RKO (cell line): ENCODE results near the gene DUS3L.
A peak's percentile ranks its signal among the peaks of the same experiment; 100 is the strongest.

Source experiments
- DNase-seq: peaks from one replicate; pipeline ENCODE4 v3.0.0-alpha.2; 2016; ENCODE audit warnings: low spot score

DUS3L gene, protein sequence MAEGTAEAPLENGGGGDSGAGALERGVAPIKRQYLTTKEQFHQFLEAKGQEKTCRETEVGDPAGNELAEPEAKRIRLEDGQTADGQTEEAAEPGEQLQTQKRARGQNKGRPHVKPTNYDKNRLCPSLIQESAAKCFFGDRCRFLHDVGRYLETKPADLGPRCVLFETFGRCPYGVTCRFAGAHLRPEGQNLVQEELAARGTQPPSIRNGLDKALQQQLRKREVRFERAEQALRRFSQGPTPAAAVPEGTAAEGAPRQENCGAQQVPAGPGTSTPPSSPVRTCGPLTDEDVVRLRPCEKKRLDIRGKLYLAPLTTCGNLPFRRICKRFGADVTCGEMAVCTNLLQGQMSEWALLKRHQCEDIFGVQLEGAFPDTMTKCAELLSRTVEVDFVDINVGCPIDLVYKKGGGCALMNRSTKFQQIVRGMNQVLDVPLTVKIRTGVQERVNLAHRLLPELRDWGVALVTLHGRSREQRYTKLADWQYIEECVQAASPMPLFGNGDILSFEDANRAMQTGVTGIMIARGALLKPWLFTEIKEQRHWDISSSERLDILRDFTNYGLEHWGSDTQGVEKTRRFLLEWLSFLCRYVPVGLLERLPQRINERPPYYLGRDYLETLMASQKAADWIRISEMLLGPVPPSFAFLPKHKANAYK

GRCh38 chr19:5790559-5791520 is at the start of gene DUS3L:
Gene DUS3L (minus strand): TSS chr19:5791163. CDS start chr19:5791141, 22 bp downstream.
- DNase-seq, result peak; percentile 98

DNA sequence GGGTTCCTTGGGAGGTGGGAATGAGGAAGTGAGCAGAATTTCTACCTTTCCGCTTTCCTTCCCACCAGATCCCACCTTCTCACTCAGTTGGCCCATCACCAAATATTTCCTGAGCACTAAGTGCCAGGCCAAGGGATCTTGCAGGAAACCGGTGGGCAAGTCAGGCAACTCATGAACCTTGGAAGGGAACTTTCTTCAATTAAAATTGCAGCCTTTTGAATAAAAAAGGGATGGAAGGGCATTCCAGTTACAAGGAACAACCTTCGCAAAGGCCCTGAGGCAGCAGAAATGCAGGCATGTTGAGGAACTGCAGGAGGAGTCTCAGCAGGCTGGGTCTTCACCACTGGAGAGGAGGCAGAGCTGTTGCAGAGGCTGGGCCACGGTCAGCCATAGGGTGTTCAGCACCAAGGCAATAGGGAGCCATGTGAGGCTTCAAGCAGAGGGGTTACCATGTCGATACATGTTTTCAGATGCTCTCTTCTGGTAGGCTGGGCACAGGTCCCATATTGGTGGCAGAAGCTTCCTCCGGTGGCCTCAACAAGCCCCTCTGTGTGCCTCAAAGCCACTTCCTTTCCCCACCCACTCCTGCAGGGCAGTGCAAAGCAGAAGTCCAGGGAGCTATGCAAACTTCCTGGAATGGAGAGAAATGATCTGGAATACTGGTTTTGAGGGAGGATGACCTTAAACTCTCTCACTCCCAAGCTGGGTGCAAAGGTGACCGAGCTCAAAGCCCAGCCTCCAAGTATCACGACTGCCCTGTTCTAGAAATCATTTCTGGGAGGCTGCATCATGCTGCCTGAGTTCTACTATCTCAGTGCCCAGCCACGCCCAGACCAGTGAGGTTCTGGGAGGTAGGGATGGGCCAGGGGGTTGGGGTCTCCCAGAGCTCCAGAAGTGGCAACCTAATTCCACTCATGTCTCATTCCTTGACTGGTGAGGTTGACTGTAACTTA is 48.4 kb upstream of the DUS3L start, which contains the start of gene FUT6:
TSS of gene FUT6 (minus strand) at position 638 of the 953 bp plus-strand sequence. CDS start 7,135 bp downstream, outside the sequence.
- no peak for DNase-seq

- DNase-seq, result no peak
Measured at GRCh38 chr19:5838353-5839064, 47.5 kb upstream of the DUS3L start.

DNA sequence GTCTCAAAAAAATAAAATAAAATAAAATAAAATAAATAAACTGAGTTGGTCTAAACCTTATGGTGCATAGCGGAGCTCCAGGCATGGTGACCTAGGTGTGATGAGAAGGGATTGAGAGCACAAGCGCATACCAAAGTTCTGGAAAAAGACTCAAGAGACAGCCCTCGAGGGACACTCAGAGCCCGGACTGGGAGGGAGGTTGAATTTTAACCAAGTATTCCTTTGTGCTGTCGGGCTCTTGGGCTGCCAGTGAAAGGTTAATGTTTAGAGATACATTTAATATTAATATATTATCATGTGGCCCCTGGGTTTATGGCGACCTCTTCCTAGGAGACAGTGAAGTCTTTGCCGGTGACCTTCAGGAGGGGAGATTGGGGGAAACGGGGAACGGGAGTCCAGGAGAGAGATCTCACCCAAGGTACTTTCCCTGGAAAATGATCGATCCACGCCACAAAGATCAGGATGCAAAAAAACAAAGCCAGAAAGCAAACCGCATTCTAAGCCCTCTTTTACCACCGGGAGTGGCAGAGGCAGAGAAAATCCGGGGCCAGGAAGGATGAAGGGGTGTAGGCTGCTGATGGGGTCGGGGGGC is 46.9 kb upstream of the DUS3L start:
- DNase-seq, result no peak

GRCh38 chr19:5832527-5833216 is 41.7 kb upstream of the DUS3L start:
- no peak for DNase-seq

DNA sequence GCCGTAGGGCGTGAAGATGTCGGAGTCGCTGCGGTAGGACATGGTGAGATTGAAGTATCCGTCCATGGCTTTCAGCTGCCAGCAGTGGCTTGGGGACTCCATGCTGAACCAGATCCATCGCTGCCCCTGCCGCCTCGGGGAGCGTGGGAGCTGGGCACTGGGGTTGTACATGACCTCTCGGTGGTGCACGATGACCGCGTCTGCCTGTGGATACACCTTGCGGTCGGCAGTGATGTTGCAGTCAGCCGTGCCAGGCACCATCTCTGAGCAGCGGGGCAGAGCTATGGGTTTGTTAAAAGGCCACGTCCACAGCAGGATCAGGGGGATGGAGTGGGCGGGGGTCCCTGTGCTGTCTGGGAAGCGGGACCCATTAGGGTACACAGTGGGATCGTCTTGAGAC is 41.1 kb upstream of the DUS3L start:
- no peak for DNase-seq

- DNase-seq, result no peak
Measured at GRCh38 chr19:5831159-5831558, 40.2 kb upstream of the DUS3L start.

- no peak for DNase-seq
Measured at GRCh38 chr19:5829567-5830310, 38.8 kb upstream of the DUS3L start.

- no peak for DNase-seq
Measured at GRCh38 chr19:5828661-5829566, 38.0 kb upstream of the DUS3L start.

DNA sequence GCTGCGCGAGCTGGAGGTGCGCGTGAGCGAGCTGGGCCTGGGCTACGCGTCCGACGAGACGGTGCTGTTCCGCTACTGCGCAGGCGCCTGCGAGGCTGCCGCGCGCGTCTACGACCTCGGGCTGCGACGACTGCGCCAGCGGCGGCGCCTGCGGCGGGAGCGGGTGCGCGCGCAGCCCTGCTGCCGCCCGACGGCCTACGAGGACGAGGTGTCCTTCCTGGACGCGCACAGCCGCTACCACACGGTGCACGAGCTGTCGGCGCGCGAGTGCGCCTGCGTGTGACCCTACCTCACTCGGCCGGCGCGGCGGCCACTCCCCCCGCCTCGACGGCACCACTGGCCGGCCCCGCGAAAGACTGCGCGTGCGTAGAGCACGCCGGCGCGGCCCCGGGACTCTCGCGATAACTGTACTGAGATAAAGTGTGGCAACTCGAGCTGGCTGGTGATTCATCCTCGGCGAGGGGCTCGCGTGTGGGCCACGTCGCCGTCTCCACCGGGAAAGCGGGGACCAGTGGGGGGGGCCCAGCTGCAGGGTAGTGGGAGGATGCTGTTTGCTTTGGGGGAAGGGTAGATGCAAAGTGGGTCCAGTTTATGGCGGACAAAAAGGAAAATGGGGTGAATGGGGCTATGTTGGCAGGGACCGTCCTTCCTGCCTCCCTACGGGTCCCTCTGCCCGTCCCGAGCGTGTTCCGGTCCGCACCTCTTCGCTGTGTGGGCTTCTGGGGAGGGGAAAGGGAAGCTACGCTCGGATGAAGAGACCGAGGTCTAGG is 37.1 kb upstream of the DUS3L start:
- DNase-seq, result peak; percentile 95

DNA sequence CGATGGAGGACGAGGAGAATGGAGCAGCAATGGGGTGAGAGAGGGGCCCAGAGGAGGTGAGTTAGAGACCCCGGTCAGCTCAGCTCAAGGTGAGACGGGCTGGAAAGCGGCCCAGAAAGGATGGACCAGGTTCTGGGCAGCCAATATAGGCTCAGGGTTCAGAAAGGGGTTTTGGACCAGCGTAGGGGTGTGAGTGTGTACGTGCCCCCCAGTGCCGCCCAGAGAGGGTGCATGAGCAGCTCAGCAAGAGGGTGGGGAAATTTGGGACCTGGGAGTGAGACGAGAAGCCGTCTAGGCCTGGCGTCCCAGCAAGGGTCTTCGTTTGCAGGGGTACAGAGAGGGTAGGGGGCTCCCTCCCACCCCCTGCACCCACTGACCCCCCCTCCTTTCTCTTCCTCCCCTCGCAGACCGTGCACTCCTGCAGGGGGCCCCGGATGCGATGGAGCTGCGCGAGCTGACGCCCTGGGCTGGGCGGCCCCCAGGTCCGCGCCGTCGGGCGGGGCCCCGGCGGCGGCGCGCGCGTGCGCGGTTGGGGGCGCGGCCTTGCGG is 36.5 kb upstream of the DUS3L start:
- DNase-seq, result no peak

DNA sequence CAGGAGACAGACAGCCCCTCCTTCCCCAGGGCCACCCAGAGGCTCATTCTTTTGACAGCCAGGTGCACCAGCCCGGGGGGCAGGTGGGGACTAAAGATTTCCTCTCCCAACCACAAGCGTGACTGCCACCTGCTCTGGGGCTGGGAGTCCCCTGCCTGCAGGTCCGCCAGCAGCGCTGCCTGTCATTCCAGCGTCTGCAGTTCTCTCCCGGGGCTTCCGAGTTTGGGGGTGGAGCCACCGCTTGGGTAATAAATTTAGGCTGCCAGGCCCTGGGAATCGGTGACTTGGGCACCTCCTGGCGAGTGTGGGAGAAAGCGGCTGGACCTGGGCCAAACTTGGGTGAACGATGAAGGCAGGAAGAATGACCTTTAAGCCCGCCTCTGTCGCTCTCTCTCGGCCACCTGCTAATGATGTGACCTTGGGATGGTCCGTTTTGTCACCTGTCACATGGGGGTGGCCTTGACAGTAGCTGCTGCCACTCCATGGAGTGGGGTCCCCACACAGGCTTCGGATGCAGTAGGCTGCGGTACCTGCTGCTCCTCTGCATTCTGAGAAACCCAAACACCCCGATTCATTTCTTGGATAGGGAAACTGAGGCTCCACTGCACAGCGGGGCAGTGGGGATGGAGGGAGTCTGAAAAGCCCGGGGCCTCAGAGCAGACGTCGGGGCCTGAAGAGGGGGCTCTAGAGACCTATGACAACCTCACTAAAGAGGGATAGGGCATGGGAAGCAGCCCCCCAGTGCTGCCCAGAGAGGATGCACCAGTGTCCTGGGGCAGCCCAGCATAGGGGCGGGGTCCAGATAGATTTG is 35.8 kb upstream of the DUS3L start:
- peak; percentile 86 for DNase-seq

DNA sequence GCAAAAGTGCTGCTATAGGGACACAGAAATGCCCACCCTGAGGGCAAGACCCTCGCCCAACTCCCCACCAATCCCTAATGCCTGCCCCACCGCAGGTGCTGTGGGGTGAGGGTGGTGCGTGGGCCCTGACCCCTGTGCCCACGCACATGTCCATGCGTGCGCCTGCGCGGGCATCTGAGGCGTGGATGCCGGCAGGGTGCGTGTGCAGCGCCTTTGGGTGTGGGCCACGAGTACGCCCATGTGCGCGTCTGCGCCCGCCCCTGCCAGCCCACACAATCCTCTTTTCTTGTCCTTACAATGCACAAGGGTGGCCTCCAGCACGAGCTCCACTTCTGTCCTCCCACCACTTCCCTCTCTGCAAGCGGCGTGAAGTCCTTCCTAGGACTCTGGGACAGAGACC is 34.2 kb upstream of the DUS3L start:
- DNase-seq, result no peak

DNA sequence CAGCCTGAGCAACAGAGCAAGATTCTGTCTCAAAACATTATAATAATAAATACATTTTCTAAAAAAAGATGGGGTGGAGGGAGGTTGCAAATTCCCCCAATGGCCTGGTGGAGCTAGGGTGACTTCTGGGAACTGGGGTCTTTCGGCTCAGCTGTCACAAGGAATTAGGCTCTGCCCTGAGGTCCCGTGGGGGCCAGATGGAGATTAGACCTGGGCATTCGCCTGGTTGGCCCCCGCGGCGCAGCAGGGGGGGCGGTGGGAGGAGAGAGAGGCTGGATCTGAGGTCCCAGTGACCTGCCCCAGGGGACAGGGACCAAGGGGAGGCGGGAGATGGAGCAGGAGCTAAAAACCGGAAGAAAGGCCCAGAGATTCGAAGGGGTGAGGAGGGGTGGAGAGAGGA is 33.8 kb upstream of the DUS3L start:
- DNase-seq, result no peak

- DNase-seq, result peak; percentile 70
Measured at GRCh38 chr19:5823579-5824281, 32.8 kb upstream of the DUS3L start.
